HG02588 (cell line): ENCODE results near the gene LRRC55.
"Not testable (repeated sequence)": the region's sequence is repeated elsewhere in the genome, so short reads cannot be mapped to it uniquely, and the experiment has no call there.

Experiments
- ATAC-seq: cut with Tn5 transposase; IDR thresholded peaks from one replicate; pipeline ENCODE4 v1.9.1; 2021; ENCODE audit warnings: mild to moderate bottlenecking, moderate library complexity; ENCODE audit not compliant: unreplicated experiment

The LRRC55 gene

DNA sequence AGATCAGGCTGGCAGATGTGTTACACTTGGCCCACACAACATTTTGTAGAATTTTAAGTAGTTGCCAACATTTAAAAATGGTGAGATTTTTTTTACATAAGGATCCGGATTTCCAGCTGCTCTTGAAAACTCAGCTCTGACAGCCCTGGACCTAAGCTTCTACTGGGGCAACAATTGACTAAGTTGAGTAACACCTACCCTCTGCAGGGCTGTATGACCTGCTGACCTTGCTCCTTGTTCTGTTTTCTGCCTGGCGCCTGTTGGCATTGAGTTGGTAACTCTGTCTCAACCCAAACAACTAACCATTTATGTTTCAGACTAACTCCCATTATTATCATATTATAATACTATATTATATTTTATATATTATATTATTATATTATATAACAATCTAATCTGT is 21.1 kb upstream of the LRRC55 start:
- no peak for ATAC-seq

DNA sequence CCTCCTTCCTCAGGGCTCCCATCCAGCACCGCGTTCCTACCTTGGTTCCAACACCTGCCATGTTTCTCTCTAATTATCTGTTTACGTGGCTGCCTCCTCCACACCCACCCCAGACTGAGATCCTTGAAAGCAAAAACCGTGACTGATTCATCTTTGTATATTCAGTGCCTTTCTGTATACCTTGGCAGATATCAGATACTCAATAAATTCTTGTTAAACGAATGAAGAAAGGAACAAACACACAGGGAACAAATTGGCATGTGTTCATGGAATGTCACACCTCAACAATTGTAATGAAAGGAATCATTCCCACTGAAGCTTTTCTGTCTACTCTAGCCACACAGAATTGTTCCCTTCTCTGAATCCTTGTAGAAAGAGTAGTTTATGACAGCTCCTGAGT is 20.4 kb upstream of the LRRC55 start:
- no peak for ATAC-seq

DNA sequence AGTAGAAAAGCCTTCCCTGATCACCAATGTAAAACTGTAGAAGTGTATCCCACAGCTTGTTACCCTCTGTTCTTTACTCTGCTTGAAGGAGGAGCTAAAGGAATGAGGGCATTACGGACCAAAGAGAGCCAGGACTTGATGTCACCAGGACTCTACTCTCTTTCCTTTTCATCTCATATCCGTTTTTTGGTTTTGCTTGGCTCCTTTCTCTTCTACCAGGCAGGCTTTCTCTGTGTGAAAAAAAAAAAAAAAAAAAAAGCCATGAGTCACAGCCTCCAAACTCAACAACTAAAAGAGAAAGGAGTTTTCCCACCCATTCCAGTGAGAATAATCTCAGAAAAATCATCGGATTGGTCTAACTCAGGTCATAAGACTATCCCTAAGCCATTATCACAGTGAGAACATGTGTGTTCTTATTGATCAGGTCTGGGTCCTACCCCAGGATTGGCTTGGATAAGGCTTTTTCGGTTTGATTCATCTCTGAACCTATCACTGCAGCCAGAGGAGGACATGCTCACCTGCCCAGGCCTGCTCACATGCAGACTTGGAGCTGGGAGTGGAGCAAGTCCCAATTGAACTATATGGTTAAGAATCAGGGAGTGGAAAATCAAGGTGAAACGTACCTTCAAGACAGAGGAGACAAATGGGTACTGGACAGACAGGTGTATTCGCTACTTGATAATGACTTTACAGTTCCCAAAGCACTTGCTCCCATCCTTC is 19.4 kb upstream of the LRRC55 start:
- no peak for ATAC-seq

DNA sequence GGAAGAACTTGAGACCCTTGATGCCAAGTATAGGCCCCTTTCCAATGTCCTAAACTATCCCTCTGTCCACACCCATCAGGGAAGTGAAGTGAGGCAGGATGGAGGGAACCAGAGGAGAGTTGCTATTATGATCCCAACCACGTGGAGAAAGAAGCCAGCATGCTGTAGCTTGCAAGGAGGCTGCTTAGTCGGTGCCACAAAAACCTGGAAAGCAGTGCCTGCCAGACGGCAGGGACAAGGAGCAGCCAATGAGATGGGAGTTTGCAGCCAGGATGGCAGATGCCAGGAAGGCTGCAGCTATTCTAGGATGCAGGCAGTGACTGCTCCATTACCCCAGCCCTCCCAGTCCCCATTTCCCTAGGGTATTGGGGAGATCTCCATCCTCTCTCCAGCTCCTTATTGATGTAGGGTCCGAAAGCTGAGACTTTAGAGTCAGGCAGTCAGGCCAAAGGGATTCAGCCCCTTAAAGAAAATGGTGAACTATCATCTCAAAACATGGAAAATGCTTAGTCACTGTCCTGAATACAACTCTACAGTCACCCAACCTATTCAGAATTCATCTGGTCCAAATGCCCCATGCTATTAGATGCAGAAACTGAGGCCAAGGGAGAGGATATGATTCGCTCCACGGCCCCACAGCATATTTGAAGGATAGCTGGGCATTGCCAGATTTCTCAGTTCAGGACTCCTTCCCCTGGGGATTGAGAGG is 18.4 kb upstream of the LRRC55 start:
- ATAC-seq: no peak

DNA sequence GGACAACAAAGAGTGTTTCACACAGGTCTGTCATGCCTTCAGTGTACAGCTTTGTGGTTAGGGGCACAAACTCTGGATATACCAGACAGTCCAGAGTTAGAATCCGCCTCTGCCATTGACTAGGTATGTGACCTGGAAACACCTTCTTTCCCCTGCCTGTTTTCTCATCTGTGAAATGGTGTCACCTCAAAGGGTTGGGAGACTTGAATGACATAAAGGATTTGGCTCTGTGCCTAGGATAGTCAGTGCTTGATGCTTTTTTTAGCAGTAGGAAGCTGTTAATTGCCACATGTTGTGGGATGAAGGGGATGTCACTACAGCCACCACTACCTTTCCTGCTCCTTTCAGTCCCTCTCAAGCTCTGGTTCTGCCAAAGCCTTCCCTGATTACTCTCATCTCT is 17.4 kb upstream of the LRRC55 start:
- no peak for ATAC-seq

DNA sequence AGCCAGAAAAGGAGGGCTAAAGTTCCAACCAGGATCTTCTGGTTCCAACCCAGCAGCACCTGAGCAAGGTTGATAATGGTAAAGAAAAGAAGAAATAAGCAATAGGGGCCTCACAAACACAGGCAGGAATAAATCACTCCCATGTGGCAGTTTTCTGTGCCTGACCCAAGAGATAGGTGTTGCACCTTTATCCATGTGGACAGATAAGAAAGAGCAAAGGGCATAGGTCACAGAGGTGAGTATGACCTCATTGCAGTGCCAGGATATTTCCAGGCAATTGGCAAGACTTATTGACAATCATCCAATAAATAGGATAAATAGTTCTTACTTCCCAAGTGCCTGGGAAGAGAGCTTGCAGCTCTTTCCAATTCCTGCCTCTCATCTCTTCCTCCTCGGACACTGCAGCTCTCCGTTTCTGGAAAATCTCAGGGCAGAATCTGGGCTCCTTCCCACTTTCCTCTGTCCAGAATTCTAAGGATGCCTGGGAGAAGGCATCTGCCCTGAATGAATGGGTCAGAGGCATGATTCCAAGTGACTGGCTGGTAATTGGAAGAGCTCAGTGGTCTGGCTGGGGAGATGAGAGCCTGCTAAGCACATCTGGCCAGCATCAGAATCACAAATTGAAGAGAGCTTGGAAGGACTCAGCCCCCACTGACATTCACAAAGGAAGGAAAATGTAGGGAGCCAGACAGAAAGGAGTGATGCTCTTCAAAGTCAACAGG is 14.5 kb upstream of the LRRC55 start:
- no peak for ATAC-seq

DNA sequence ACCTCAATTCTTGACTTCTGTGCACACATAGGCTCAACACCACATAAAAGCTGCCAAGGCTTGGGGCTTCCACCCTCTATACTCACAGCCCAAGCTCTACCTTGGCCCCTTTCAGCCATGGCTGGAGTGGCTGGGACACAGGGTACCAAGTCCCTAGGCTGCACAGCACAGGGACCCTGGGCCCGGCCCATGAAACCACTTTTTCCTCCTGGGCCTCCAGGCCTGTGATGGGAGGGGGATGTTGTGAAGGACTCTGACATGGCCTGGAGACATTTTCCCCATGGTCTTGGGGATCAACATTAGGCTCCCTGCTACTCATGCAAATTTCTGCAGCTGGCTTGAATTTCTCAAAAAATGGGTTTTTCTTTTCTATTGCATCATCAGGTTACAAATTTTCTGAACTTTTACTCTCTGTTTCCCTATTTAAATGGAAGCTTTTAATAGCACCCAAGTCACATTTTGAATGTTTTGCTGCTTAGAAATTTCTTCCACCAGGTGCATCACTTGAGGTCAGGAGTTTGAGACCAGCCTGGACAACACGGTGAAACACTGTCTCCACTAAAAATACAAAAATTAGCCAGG is 11.9 kb upstream of the LRRC55 start:
- not testable (repeated sequence) for ATAC-seq

DNA sequence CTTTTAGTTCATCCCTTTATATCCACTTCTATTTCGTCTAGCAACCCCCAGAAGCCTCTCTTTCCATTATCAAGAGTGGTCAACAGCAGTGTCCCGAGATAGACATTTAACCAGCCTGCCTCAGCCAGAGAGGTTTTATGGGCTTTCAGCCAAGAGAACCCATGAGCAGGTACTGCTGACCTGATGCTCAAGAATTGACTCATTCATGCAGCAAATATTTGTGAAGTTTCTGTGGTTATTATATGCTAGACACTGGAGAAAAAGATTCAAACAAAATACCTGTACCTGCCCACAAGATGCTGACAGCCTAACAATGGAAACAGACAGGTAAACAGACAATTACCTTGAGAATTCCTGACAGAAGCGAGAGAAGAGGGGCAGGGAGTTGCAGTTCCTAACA is 9.7 kb upstream of the LRRC55 start:
- ATAC-seq: no peak

DNA sequence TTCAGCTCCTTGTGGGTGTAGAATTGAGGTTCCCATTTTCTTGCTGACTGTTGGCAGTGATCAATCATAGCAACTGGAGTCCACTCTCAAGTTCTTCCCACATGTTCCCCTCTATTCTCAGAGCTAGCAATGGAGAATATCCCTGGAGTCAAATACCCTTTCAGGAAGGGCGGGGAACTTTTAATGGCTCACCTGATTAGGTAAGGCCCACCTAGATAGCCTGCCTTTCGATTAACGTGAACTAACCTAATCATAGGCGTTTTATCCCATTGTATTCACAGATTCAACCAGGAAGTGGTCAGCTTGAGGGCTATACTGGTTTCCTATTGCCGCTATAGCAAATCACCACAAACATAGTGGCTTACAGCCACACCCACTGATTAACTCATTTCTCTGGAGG is 7.1 kb upstream of the LRRC55 start:
- no peak for ATAC-seq

DNA sequence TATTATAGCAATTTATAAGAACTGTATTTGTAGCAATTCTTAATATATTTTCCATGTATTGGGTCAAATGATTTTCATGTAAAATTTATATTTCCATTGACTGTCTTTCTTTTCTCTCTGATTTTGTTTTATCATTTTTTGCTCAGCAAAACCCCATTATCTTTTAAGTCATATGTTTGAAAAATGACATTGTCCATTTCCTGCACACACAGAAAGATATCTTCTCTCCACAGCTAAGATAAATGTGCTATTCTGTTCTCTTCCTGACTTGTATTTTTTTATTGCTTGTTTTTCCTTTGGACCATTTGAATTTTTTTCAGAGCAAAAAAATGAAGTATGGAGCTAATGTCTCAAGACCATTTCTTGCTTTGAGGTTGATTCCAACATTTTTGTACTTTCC is 6.3 kb upstream of the LRRC55 start:
- no peak for ATAC-seq

DNA sequence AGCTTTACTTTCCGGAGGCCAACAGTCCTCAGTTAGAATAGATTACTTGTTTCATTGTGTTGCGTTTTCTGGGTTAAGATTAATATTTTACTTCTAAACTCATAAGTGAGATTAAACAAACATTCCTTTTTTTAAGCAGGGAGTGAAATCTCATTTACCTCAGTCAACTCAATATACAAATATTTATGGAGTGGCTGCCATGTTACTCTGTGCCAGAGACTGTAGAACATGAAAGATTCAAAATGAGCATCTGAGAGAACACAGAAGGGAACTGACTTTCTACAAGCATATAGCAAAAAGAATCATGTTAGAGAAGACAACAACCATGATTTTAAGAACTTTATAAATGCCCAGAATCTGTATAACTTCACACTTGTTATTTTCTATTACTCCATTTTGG is 3.4 kb upstream of the LRRC55 start:
- ATAC-seq: no peak

DNA sequence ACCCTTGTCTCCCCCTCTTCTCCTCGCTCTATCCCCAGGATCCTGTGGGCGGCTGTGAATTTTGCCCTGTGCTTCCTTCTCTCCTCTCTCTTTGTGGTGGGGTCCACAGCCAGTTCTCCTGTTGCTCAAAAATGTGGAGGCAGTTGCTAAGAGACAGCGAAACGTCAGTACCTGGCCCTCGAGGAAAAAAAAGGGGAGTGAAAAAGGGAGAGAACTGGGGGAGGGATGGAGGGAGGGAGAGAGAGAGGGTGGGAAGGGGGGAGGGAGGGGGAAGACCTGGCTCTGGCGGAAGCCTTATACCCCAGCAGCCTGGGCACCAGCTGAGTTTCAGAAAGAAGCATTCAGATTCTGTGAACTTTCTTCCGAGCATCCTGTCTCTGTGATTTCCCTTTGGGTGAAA is 2.1 kb upstream of the LRRC55 start:
- no peak for ATAC-seq

DNA sequence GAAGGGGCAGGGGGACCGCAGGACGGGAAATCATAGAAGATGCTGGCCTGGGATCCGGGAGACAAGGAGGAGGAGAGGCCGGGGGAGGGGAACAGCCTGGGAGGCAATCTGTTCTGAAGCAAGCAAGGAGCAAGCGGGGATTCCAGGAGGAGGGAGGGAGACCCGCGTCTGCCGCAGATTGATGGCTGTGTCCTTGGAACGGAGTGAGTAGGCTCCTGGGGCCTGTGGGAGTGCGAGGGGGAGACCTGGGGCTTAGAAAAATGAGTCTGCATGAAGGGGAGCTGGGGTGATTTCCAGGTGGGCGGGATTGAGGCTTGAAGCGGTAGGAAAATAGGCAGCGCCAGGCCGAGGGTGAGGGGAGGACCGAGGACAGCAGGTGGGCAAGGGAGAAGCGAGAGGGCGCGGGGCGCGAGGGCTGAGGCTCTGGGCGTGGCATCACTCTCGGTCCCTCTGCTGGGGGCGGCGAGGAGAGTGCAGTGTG is 1.6 kb upstream of the LRRC55 start:
- ATAC-seq: no peak

DNA sequence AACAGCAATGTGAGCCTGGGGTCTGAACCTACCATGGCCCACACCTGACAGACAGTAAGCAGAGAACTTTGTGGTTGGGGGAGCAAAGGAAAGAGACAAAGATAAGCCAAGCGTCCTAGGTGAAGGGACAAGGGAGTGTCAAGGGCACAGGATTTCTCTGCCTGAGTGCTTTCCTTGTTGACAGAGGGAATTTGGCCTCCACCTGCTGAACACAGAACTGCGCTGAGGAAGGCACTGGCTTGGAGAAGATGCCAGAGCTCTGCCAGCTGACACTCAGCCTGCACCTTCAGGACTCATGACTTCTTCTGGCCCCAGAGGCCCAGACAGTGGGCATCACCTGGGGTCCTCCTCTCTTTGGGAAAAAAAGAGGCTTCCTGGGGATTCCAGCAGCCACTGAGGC is 789 bp upstream of the LRRC55 start:
- ATAC-seq: no peak

DNA sequence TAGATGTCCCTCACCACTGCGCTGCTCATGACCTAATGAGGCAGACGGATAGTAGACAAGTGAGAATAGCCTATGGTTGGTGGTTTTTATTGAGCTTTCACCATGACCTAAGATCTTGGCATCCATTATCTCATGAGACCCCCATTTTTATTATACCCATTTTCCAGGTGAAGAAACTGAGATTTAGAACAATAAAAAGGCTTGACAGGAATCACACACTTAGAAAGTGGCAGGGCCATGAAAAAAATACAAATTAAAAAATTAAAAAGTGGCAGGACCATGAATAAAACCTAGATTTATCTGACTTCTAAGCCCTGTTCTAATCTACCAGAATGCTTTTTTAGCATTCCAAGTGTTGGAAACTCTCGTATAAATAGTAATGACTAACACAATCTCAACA is 1.1 kb downstream of the LRRC55 start:
- no peak for ATAC-seq

DNA sequence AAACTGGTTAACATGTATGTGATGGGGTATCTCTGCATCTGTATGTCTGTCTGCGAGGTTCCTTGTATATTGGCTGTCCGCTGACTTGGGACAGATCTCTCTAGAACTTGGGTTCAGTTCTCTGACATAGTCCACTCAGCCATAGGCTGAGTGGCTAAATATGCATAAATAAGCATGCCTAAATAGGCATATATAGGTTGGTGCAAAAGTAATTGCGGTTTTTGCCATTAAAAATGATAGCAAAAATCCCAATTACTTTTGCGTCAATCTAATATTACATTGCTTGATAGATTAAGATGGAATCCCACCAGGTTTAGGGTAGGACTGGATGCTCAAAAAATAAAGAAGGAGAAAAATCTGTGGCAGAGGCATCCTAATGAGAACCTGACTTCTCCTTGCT is 8.8 kb downstream of the LRRC55 start:
- ATAC-seq: no peak

DNA sequence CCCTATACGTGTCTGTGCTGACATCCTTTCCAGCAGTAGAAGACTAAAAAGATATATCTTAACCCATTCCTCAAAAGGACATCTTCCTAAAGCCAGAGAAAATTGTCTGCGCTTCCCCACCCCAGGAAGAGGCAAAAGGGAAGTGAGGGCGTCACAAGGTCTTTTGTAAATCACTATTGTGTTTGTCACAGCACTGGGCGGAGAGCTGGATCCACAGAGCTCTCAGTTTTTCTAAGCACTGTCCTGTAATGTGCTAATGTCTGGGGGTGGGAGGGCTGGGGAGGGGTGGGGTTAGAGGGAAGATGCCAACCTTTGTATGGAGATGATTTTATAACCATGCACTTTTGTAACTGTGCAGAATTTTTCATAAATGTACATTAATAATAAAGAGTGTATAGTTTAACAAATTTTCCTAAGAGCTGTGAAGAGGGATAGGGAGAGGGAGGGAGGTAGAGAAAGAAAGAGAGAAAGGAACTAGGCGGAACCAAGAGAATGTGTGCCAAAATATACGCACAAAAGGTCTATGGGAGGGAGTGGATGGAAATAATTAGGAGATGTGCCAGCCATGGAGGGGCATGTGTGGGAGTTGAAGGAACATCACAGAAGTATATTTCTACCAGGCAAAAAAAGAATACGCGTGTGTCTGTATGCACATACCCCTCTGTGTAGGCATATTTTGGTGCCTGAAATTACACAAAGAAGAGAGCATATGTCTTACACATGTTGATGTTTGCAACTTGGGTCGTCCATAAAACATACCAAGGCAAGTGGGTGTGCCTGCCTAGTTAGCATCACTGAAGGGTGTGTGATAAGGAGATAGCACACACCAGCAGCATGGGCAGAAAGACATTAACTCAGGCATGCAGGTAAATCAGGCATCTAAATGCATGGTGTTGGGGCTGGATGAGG is 9.8 kb downstream of the LRRC55 start:
- ATAC-seq: no peak

DNA sequence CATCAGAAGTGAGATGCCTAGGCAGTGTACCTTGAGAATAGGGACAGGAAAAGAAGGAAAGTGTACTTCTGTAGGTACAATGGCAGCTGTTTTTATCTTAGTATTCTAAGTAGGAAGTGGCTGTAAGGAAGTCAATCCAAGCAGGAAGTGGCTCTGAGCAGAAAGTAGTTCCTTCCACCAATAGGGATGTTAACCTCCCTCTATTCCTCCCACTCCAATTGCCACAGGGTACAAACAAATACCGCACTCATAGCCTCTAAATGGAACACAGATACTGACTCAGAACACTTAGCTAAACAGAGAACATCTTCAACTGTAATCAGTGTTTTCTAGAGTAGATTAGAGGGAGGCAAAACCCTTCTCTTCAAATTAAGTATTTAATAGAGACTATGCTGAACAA is 10.6 kb downstream of the LRRC55 start:
- ATAC-seq: no peak

DNA sequence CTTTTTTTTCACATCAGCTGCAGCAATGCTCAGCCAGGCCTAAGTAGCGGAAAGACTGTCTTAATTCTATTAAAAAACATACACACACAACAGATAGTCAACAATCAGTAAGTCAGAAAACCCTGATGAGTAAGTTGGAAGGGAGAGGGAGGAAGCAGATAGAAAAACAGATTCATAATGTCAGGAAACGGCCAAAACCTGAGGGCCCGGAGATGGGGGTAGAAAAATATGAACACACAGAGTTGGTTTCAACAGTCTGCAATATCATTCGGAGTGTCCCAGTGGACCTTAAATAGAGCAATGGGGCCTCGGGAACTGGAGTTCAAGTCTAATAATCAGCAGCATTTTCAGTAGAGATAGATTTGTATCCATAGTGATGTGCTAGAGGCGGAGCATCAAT is 14.8 kb downstream of the LRRC55 start:
- ATAC-seq: no peak

DNA sequence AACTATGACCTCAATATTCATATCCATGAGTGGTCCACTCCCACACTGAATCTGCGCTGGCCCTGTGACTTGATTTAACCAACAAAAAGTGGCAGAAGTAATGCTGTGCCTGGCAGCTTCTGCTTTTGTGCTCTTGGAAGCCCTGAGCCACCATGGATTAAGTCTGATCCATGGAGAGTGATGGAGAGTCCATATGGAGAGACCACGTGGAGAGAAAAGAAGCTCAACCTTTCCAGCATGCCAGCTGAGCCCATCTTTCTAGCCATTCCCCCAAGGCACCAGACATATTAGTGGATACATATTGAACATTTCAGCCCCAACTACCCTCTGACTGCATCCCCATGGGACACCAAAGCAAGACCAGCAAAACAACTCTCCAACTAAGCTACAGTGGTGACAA is 16.0 kb downstream of the LRRC55 start:
- ATAC-seq: no peak

DNA sequence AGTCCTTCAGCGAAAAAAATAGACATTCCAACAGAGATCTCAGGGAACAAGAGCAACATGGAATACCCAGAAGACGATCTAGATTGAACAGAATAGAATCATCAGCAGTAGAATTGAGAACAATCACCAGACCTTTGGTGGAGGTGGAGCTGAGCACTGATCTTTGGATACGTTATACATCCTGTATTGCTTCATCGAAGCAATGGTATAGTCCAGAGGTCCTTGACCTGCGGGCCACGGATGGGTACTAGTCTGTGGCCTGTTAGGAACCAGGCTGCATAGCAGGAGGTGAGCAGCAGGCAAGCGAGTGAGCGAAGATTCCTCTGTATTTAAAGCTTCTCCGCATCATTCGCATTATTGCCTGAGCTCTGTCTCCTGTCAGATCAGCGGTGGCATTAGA is 17.6 kb downstream of the LRRC55 start:
- no peak for ATAC-seq
